K562 treated with DMSO at 1 percent for 4 hours (cell line): ENCODE data around the gene RPLP1. TPM values are rescaled to one million over a fixed set of nuclear protein-coding genes. Genes with fewer than 3 reads are reported as not detected.

ENCODE experiments used
- total RNA-seq: library from RNA; unstranded; fragments of 300-600 nt; gene quantifications from 2 replicates; pipeline ENCODE4 v1.2.3, GENCODE V29; 2022; ENCODE audit not compliant: insufficient read depth

The RPLP1 gene
- 4,225 and 4,306 TPM in 2 replicates for total RNA-seq

GRCh38 chr15:69452692-69453521 is at the start of gene RPLP1:
RPLP1 (plus strand) TSS chr15:69452818; CDS start chr15:69452949, 131 bp downstream.

GRCh38 chr15:69413822-69414700 is 38.6 kb upstream of the RPLP1 start, which contains the start of gene KIF23:
KIF23 (plus strand) TSS chr15:69414349; CDS start chr15:69414466, 117 bp downstream.

Other genes starting within 250 kb of the RPLP1 start
- gene PAQR5, start 153.9 kb upstream of the RPLP1 start, total RNA-seq, result not detected in 2 replicates
- 16.3 and 16.8 TPM in 2 replicates for gene KIF23, start 38.5 kb upstream of the RPLP1 start, total RNA-seq